Fibroblast of skin of right biceps (primary cell): ENCODE results near the gene MAP3K20.
"Not testable (repeated sequence)": the region's sequence is repeated elsewhere in the genome, so short reads cannot be mapped to it uniquely, and the experiment has no call there.

Experiments used
- DNase-seq: peaks from one replicate; pipeline ENCODE4 v3.0.0-alpha.2; 2013

The MAP3K20 gene

DNA sequence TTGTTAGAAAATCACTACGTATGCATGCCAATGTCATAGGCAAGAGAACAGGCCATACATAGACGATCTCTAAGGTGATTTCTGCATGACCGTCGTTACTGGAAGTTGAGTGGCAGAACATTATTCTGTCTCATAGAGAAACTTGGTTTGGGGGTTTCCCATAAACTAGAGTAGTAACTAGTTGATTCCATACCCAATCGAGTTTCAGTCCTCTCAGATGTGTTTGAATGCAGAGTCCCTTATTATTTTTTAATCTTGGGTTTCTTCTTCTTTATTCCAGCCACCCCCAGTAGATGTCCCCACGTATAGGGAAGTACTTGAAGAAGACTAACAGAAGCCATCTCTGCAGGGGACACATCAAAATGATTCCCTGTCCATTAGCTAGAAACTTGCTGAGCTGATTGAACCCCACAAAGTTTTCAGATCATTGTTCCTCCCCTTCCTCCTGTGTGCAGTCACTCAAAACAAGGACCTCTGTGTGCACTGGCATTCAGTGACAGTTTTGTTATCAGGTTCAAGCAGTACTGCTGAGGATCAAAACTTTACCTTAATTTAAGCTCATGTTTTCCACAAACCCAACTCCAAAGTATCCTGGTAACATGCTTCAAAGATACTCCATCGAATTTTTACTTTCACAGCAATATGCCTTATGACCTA is 210.6 kb downstream of the MAP3K20 start:
- no peak for DNase-seq

DNA sequence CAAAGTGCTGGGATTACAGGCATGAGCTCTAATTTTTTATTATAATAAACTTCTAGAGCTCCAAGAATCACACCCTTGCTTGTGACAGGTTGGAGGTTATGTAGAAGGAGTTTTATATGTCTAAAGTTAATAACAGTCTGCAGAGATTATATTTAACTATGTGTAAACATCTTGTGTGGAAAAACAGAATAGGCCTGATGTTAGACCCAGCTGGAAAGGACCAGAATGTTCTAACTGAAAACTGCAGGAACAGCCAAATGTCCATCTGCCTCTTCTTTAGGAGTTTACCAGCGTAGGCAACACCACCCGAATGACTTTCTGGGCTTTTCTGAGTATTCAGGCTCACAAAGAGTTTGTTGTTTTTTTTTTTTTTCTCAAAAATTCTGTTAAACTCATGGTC is 211.9 kb downstream of the MAP3K20 start:
- no peak for DNase-seq

DNA sequence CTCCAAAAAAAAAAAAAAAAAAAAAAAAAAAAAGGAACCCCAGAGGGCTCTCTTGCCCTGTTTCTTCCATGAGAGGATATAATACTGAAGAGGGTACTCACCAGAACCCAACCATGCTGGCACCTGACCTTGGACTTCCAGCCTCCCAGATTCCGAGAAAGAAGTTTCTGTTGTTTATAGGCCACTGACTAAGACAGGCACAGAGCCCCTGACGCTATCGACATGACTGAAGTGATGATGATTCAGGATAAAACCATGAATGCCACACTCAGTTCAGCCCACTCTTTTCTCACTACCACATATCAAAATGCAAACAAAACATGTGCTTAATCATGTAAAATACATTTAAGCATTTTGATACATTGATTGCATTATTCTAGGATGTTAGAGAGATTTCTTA is 212.9 kb downstream of the MAP3K20 start:
- peak; percentile 60 for DNase-seq

DNA sequence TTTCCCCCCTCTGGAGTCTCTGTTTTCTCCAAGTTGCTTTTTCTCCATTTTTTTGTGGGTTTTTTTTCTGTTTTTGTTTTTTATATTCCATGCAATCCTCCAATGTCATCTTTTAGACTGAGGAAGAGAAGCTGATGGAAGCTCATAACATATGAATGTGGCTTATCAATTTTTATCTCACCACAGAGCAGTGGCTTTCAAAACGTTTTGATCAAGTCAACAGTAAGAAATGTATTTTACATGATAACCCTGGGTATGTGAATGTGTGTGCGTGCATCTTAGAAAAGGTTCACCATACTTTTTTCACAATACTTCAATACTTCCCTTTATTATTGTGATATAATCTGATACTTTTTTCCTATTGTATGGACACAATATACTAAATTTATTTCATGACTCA is 214.4 kb downstream of the MAP3K20 start:
- no peak for DNase-seq

DNA sequence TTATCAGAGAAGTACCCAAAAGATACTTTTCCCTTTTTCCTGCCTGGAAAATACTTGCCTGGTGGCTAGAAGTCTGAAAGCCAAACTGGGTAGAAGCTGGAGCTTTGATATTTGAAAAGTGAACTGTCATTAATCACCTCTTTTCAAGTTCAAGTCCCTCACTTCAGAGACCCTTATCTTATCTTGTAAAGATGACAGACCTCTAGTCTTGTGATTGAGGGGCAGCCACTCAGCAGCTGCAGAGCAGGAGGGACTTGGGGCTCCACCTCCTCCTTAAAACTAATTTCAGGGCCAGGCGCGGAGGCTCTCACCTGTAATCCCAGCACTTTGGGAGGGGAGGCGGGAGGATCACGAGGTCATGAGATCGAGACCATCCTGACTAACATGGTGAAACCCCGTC is 214.9 kb downstream of the MAP3K20 start:
- no peak for DNase-seq

DNA sequence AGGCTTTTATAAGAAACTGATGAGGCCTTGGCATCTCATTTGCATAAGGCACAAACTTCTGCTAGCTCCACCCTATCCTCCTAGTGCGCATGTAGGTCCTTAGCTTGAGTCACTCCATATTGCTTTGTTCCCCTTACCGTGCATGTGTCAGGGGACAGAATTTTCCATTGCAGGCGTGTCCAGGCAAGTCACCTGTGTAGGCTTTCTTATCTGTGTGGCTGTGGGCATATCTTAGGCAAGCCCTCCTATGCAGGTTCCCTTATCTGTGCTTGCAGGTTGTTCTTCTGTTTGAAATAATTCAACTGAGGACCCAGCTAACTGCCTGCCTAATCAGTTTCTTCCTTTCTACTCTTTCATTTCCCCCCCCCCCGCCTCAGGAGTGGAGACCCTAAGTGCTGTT is 215.8 kb downstream of the MAP3K20 start:
- DNase-seq: no peak

DNA sequence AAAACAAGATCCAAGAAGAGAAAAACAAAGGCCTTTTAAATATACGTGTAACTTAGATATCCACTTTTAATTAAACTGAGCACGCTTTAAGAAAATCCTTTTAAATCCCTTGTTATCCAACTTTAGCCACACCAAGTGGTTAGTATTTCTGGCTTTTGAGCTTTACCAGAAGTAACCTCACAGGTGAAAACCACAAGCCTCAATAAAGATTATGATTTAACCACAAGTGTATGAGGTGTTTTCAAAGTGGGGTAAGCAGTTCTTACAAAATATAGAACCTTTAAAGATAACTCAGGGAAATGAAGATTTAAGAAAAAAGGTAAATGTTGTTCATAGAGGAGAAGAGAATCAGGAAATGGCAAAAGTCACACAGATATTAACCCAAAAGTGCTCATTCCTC is 220.6 kb downstream of the MAP3K20 start:
- DNase-seq: no peak

DNA sequence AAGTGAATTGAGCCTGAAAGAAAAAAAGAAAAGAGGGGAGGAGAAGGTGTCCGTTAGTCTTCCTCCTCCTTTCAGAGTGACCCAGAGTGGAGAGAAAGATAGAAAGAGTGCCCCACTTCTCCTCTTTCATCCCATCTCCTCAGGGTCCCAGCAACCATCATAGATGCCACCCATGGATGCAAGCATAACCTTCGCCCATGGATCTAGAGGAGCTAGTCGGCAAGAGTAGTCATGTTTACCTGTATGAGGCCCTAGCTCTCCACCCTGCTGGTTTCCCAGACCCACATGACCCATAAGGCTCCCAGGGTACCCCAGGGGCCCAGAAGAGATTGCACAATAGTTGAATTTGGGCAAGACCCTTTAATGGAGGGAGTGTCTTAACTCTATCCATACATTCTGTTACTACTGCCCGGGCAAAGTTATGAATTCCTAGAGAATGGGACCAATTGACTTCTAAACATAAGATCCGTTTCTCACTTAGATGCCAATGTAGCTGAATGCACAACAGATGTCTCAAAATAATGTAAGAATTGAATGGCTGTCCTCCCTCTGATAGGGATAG is 223.0 kb downstream of the MAP3K20 start:
- no peak for DNase-seq

DNA sequence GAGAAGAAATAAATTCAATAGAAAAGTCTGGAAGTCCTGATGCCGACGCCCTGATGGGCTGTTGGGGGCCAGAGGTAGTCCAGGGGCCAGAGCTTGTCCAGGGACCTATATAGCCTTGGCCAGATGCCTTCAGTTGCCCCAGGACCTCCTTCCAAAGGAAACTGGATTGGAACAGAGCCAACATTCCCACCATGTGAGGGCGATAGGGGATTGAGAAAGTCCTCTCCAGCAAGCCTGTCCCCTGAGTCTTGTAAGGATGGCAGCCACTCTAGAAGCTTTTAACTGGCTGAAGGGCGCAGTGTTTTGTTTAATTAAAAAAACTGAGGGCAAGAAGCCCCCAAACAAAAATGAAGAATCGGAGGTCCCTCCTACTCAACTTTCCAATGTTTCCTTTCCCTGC is 224.1 kb downstream of the MAP3K20 start:
- DNase-seq: no peak

DNA sequence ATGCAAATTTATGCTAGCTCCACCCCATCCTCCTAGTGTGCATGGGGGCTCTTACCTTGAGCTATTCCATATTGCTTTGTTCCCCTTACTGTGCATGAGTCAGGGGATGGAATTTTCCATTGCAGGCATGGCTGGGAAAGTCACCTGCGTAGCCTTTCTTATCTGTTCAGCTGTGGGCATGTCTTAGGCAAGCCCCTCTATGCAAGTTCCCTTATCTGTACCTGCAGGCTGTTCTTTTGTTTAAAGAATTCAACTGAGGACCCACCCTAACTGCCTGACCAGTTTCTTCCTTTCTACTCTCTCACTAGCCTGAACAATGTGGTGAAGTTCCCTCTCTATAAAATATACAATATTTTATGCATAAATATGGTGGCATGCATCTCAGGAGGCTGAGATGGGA is 224.8 kb downstream of the MAP3K20 start:
- no peak for DNase-seq

DNA sequence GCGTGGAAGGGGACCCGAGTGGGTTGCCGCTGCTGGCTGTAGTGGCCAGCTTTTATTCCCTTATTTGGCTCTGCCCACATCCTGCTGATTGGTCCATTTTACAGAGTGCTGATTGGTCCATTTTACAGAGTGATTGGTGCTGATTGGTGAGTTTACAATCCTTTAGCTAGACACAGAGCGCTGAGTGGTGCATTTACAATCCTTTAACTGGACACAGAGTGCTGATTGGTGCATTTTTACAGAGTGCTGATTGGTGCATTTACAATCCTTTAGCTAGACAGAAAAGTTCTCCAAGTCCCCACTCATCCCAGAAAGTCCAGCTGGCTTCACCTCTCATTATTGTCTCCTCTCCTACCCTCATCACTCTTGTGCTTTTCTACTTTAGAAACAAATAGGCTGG is 225.9 kb downstream of the MAP3K20 start:
- DNase-seq: not testable (repeated sequence)

DNA sequence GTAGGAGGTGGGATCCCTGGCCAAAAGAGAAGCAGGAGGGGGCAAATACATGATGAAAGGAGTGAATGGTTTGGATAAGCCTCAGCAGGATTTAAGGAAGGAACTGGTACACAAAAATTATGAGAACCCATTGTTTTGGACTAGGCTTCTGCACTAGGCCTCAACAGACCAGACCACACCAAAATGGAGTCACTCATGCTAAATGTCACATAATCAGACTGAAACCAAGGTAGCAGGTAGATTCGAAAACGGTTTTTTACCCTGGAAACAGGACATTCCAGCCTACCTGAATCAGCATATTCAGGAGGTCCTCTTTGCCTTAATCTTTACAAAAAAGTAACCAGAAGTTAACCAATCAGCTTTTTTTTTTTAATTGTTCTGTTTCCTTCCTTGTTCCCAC is 229.7 kb downstream of the MAP3K20 start:
- DNase-seq: no peak

DNA sequence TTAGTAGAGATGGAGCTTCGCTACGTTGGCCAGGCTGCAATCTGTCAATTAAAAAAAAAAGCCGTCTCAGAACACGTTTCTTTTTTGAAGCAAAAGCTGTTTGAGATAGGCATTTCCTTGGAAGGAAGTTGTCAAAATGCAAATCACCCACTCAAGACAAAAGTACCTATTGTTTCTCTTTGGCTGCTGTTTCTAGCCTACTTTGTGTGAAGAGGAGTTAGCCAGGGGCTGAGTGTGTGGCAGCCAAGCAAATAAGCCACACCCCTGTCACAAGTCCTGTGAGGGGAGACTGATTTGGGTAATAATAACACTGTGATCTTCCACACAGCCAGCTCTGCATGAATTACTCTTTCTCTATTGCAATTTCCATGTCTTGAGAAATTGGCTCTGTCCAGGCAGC is 231.6 kb downstream of the MAP3K20 start:
- no peak for DNase-seq

DNA sequence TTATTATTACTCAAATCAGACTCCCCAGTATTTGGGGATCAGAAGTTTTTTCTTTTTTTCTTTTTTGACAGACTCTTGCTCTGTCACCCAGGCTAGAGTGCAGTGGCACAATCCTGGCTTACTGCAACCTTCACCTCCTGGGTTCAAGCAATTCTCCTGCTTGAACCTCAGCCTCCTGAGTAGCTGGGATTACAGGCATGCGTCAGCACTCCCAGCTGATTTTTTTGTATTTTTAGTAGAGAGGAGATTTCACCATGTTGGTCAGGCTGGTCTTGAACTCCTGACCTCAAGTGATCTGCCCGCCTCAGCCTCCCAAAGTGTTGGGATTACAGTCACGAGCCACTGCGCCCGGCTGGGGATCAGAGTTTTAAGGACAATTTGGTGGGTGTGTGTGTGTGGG is 233.7 kb downstream of the MAP3K20 start:
- not testable (repeated sequence) for DNase-seq

DNA sequence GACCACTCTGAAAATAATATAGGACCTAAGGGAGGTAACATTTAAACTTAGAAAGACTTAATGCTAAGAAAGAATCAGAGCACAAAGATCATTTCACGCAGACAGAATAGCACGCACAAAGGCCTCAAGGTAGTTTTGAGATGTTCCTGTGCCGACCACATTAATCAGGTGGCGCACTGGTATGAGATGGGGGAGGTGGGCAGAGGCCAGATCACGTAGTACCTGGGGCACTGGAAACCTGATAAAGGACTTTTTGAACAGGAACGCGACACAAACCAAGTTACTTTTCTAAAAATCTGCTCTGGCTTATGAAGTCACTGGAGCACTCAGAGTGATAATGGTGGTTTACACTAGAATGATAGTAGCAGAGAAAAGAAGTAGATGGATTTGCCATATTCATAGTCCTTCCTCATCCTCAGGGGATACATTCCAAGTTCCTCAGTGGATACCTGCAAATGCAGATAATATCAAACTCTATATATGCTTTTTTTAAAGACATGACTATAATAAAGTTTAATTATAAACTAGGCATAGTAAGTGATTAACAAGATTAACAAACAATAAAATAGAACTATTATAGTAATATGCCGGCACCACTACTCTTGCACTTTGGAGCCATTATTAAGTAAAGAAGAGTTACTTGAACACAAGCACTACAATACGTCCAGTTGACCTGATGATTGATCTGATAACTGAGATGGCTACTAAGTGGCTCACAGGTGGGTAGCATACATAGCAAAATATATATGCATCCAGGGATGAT is 236.4 kb downstream of the MAP3K20 start:
- no peak for DNase-seq
